A549 (cell line): Measurements from ENCODE around the gene ZNF358. TPM values are rescaled to one million over a fixed set of nuclear protein-coding genes. Genes with fewer than 3 reads are reported as not detected.
A peak's percentile ranks its signal among the peaks of the same experiment; 100 is the strongest.

Source experiments
- ATAC-seq, 2 experiments: fragments of 200-7000 bp in 1 of 2; fragments of >200 bp in 1 of 2; cut with Nextera tagmentation in 1 of 2; cut with Tn5 transposase in 1 of 2; 3 replicates each; pipeline versions ENCODE4 v1.8.0 to v1.9.1; 2018 to 2020; ENCODE audit warnings: mild to moderate bottlenecking in 1 of 2, moderate library complexity in 1 of 2
- CTCF ChIA-PET: fragments of 300-600 bp; sonication (Branson Sonifier 250); formaldehyde crosslinking; extraction: SDS; loops from one replicate; lab custom pipeline; 2021; ENCODE audit warnings: antibody characterized with exemption, inconsistent platforms; lab: Yijun Ruan, JAX
- POLR2A ChIA-PET: fragments of 350-600 bp; formaldehyde crosslinking; extraction: SDS; loops from one replicate; lab custom pipeline; 2021; ENCODE audit warnings: antibody characterized with exemption, inconsistent platforms; lab: Yijun Ruan, JAX
- DNase-seq, 2 experiments: peaks; one replicate each; pipeline versions ENCODE4 v3.0.0 to v3.0.0-alpha.2; 2011 to 2016; ENCODE audit warnings: low read depth in 1 of 2, low spot score in 1 of 2
- FAIRE-seq: peaks from 2 replicates; lab custom pipeline; 2011; peaks lifted over from hg19 to GRCh38; lab: Jason Lieb, UNC
- H3K27ac ChIP-seq, 2 experiments: fragments of >200 bp; sonication (Bioruptor Twin); formaldehyde crosslinking; 3 replicates each; pipeline ENCODE4 v1.5.1; 2016 to 2017
- H3K4me1 ChIP-seq: fragments of >200 bp; sonication (Bioruptor Twin); formaldehyde crosslinking; 3 replicates; pipeline ENCODE4 v1.6.1; 2016
- H3K4me2 ChIP-seq: fragments of >200 bp; sonication (Bioruptor Twin); formaldehyde crosslinking; 3 replicates; pipeline ENCODE4 v1.6.1; 2016
- H3K4me3 ChIP-seq: fragments of >200 bp; sonication (Bioruptor Twin); formaldehyde crosslinking; 3 replicates; pipeline ENCODE4 v1.5.1; 2016
- H3K9me3 ChIP-seq: fragments of >200 bp; sonication (Bioruptor Twin); formaldehyde crosslinking; 3 replicates; pipeline ENCODE4 v1.6.1; 2016
- BHLHE40 ChIP-seq: IDR thresholded peaks from 2 replicates; pipeline ENCODE4 v1.6.1; 2012; ENCODE audit warnings: low read depth, low read length, inconsistent platforms
- CBX8 ChIP-seq: fragments of 200-600 bp; sonication (generic); IDR thresholded peaks from 2 replicates; pipeline ENCODE4 v1.6.1; 2016
- CHD2 ChIP-seq: fragments of 150-350 bp; IDR thresholded peaks from 2 replicates; pipeline ENCODE4 v1.6.1; 2014; ENCODE audit warnings: low read length; ENCODE audit not compliant: partially characterized antibody
- CHD4 ChIP-seq: fragments of 200-600 bp; sonication (generic); IDR thresholded peaks from 2 replicates; pipeline ENCODE4 v1.6.1; 2016; ENCODE audit warnings: antibody characterized with exemption, mild to moderate bottlenecking, borderline replicate concordance
- EHMT2 ChIP-seq: fragments of 200-600 bp; sonication (generic); IDR thresholded peaks from 2 replicates; pipeline ENCODE4 v1.6.1; 2016; ENCODE audit warnings: antibody characterized with exemption, low read depth, mild to moderate bottlenecking, moderate library complexity
- FOSL2 ChIP-seq, 2 experiments: fragments of 450-650 bp in 1 of 2; fragments of >200 bp in 1 of 2; sonication (Bioruptor Twin) in 1 of 2; formaldehyde crosslinking; IDR thresholded peaks; 2 replicates each; pipeline versions ENCODE4 v1.5.0 to v1.6.1; 2016 to 2020; ENCODE audit warnings: mild to moderate bottlenecking in 1 of 2, moderate library complexity in 1 of 2
- FOXS1 ChIP-seq: fragments of 250-450 bp; sonication (Bioruptor Pico); IDR thresholded peaks from 2 replicates; pipeline ENCODE4 v1.5.0; 2020; ENCODE audit warnings: mild to moderate bottlenecking, moderate library complexity
- GATA3 ChIP-seq: IDR thresholded peaks from 2 replicates; pipeline ENCODE4 v1.6.1; 2012; ENCODE audit warnings: borderline replicate concordance
- HOXA7 ChIP-seq: fragments of 250-450 bp; sonication (Bioruptor Pico); IDR thresholded peaks from 2 replicates; pipeline ENCODE4 v1.5.0; 2020; ENCODE audit warnings: mild to moderate bottlenecking, moderate library complexity
- KDM1A ChIP-seq: fragments of 200-600 bp; sonication (generic); IDR thresholded peaks from 2 replicates; pipeline ENCODE4 v1.6.1; 2016; ENCODE audit warnings: low read depth, mild to moderate bottlenecking
- KDM5A ChIP-seq: fragments of 200-600 bp; sonication (generic); IDR thresholded peaks from 2 replicates; pipeline ENCODE4 v1.6.1; 2016; ENCODE audit warnings: antibody characterized with exemption, mild to moderate bottlenecking
- MAZ ChIP-seq: fragments of 150-350 bp; IDR thresholded peaks from 2 replicates; pipeline ENCODE4 v1.6.1; 2014; ENCODE audit warnings: antibody characterized with exemption, low read depth, low read length, borderline replicate concordance
- MYC ChIP-seq: IDR thresholded peaks from 2 replicates; pipeline ENCODE4 v1.6.1; 2012; ENCODE audit warnings: mild to moderate bottlenecking, inconsistent platforms, low read length, improper control_type of control experiment, borderline replicate concordance
- NFE2L2 ChIP-seq: fragments of 150-350 bp; conservative IDR thresholded peaks from 2 replicates; pipeline ENCODE4 v1.6.1; 2014; ENCODE audit warnings: low read length
- NPAS2 ChIP-seq: fragments of 250-450 bp; sonication (Bioruptor Pico); IDR thresholded peaks from 2 replicates; pipeline ENCODE4 v1.8.0; 2022; ENCODE audit warnings: mild to moderate bottlenecking, moderate library complexity, borderline replicate concordance
- NR3C1 ChIP-seq: fragments of >200 bp; sonication (Bioruptor Twin); formaldehyde crosslinking; IDR thresholded peaks from 3 replicates; pipeline ENCODE4 v1.6.1; 2017
- RAD21 ChIP-seq, 2 experiments: fragments of >200 bp in 1 of 2; sonication (Bioruptor Twin) in 1 of 2; formaldehyde crosslinking in 1 of 2; IDR thresholded peaks in 1 of 2; conservative IDR thresholded peaks in 1 of 2; 2 replicates in 1 of 2; 3 replicates in 1 of 2; pipeline ENCODE4 v1.6.1; 2012 to 2018; ENCODE audit warnings: inconsistent platforms in 1 of 2
- RARB ChIP-seq: fragments of 250-450 bp; sonication (Bioruptor Pico); IDR thresholded peaks from 2 replicates; pipeline ENCODE4 v1.8.0; 2021; ENCODE audit warnings: mild to moderate bottlenecking, moderate library complexity
- RNF2 ChIP-seq: fragments of 200-600 bp; sonication (generic); IDR thresholded peaks from 2 replicates; pipeline ENCODE4 v1.6.1; 2016; ENCODE audit warnings: low read depth, mild to moderate bottlenecking, antibody characterized with exemption, moderate library complexity, borderline replicate concordance
- SMC3 ChIP-seq: fragments of >200 bp; sonication (Bioruptor Twin); formaldehyde crosslinking; IDR thresholded peaks from 3 replicates; pipeline ENCODE4 v1.6.1; 2018; ENCODE audit warnings: inconsistent platforms
- SREBF2 ChIP-seq: fragments of 450-650 bp; IDR thresholded peaks from 2 replicates; pipeline ENCODE4 v1.6.1; 2014; ENCODE audit warnings: mild to moderate bottlenecking, moderate library complexity
- TP53 ChIP-seq: fragments of 250-450 bp; sonication (Bioruptor Pico); IDR thresholded peaks from 2 replicates; pipeline ENCODE4 v1.5.0; 2021; ENCODE audit warnings: mild to moderate bottlenecking, moderate library complexity
- ZC3H11A ChIP-seq: fragments of 450-650 bp; IDR thresholded peaks from 2 replicates; pipeline ENCODE4 v1.6.1; 2014; ENCODE audit warnings: antibody characterized with exemption, mild to moderate bottlenecking
- ZFP36 ChIP-seq: fragments of 450-650 bp; IDR thresholded peaks from 2 replicates; pipeline ENCODE4 v1.6.1; 2014; ENCODE audit warnings: borderline replicate concordance; ENCODE audit not compliant: partially characterized antibody
- ZNF302 ChIP-seq: fragments of 250-450 bp; sonication (Bioruptor Pico); IDR thresholded peaks from 2 replicates; pipeline ENCODE4 v1.9.0; 2021; ENCODE audit warnings: inconsistent platforms, mild to moderate bottlenecking, moderate library complexity
- ZSCAN20 ChIP-seq: fragments of 250-450 bp; sonication (Bioruptor Pico); IDR thresholded peaks from 2 replicates; pipeline ENCODE4 v1.8.0; 2022; ENCODE audit warnings: mild to moderate bottlenecking, moderate library complexity
- WGBS: methylation state at CpG from one replicate; pipeline ENCODE4 v1.1.6; 2017; ENCODE audit errors: missing lambda C conversion rate; 5-methylcytosine and 5-hydroxymethylcytosine counted together
- polyA plus RNA-seq, 4 experiments: library from polyadenylated mRNA; depleted of rRNA in 3 of 4; stranded (reverse); fragments of >200 nt; fragmentation: RNase III in 1 of 4; extraction: RNeasy Plus Mini Kit Qiagen cat#74134 plus additional on column Dnase treatment in 1 of 4; gene quantifications; 2 replicates in 3 of 4; 3 replicates in 1 of 4; pipeline ENCODE4 v1.2.3, GENCODE V29; 2011 to 2017
- TF ChIP-seq, protein P1 (sequence below): fragments of 150-350 bp; IDR thresholded peaks from 2 replicates; pipeline ENCODE4 v1.6.1; 2014; ENCODE audit warnings: low read depth, mild to moderate bottlenecking, low read length
- TF ChIP-seq, protein P2 (sequence below): fragments of >200 bp; sonication (Bioruptor Twin); formaldehyde crosslinking; IDR thresholded peaks from 3 replicates; pipeline ENCODE4 v1.5.1; 2016
- TF ChIP-seq, protein P3 (sequence below): IDR thresholded peaks from 2 replicates; pipeline ENCODE4 v1.6.1; 2012; ENCODE audit warnings: low read depth, borderline replicate concordance
- TF ChIP-seq, protein P4 (sequence below): IDR thresholded peaks from 2 replicates; pipeline ENCODE4 v1.6.1; 2012

ZNF358 gene
- polyA plus RNA-seq, 2 of the 4 experiments (the other 2 are of a cell fraction), result 9.5 to 14.0 TPM

DNA sequence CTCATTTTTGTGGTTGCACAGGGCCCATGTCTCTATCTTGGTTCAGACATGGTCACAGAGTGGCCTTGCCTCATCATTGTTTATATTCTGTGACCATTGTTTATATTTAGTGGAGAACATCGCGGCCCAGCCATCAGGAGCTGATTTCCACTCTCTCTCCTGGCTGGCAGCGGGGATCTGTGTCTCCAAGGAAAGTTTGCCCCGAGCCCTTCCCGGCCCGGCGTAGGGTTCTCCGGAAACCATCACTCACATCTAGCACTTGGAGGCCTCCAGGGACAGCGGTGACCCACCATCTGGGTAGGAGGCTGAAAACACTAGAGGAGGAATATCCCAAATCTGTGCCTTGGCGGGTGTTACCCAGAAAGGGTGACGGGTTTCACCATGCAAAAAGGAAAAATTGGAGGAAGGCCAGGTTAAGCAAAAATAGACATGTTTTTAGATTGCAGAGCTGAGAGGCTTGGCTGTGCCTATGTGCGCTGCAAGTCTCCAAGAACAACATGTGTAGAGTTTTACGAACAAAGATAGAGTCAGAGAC lies 726 bp upstream of the ZNF358 start:
- ATAC-seq (no peak), DNase-seq (no peak), FAIRE-seq (no peak)
- POLR2A ChIA-PET, result no interaction called here
- WGBS, result 92% methylated on average over 11 of the region's 13 CpGs
- TF ChIP-seq BHLHE40 (no peak), CHD2 (no peak), KDM5A (no peak), ZNF302 (CRISPR knock-in tag) (no peak), FOSL2 (IDR thresholded peaks at IDR 0.05) (no peak), FOSL2 (CRISPR knock-in tag; IDR thresholded peaks at IDR 0.05) (no peak), SREBF2 (no peak), HOXA7 (CRISPR knock-in tag) (no peak), ZC3H11A (no peak), RAD21 (conservative IDR thresholded peaks at IDR 0.05 in 1 of 2, IDR thresholded peaks at IDR 0.05 in 1 of 2) (no peak), CBX8 (no peak), MYC (no peak), GATA3 (no peak), ZFP36 (no peak), CHD4 (no peak)
- TF ChIP-seq, protein P1, sequence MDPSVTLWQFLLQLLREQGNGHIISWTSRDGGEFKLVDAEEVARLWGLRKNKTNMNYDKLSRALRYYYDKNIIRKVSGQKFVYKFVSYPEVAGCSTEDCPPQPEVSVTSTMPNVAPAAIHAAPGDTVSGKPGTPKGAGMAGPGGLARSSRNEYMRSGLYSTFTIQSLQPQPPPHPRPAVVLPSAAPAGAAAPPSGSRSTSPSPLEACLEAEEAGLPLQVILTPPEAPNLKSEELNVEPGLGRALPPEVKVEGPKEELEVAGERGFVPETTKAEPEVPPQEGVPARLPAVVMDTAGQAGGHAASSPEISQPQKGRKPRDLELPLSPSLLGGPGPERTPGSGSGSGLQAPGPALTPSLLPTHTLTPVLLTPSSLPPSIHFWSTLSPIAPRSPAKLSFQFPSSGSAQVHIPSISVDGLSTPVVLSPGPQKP, result no peak
- TF ChIP-seq, protein P2, sequence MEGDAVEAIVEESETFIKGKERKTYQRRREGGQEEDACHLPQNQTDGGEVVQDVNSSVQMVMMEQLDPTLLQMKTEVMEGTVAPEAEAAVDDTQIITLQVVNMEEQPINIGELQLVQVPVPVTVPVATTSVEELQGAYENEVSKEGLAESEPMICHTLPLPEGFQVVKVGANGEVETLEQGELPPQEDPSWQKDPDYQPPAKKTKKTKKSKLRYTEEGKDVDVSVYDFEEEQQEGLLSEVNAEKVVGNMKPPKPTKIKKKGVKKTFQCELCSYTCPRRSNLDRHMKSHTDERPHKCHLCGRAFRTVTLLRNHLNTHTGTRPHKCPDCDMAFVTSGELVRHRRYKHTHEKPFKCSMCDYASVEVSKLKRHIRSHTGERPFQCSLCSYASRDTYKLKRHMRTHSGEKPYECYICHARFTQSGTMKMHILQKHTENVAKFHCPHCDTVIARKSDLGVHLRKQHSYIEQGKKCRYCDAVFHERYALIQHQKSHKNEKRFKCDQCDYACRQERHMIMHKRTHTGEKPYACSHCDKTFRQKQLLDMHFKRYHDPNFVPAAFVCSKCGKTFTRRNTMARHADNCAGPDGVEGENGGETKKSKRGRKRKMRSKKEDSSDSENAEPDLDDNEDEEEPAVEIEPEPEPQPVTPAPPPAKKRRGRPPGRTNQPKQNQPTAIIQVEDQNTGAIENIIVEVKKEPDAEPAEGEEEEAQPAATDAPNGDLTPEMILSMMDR, result no peak
- TF ChIP-seq, protein P3, sequence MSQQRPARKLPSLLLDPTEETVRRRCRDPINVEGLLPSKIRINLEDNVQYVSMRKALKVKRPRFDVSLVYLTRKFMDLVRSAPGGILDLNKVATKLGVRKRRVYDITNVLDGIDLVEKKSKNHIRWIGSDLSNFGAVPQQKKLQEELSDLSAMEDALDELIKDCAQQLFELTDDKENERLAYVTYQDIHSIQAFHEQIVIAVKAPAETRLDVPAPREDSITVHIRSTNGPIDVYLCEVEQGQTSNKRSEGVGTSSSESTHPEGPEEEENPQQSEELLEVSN, result no peak
- H3K27ac ChIP-seq, result peak overlapping the region; percentile 78 to 99
- no peaks in the 10 kb centered on the region for H3K9me3 ChIP-seq
- peak overlapping the region; percentile 67 for H3K4me3 ChIP-seq
- CTCF ChIA-PET, result interaction anchor here (0.7 kb wide), 1 partner anchor 688 kb away, joined by 3 read pairs; no protein-coding TSS in a partner anchor
- peaks cover 7% of the 10 kb centered on the region for H3K4me1 ChIP-seq
- peak overlapping the region; percentile 82 for H3K4me2 ChIP-seq

DNA sequence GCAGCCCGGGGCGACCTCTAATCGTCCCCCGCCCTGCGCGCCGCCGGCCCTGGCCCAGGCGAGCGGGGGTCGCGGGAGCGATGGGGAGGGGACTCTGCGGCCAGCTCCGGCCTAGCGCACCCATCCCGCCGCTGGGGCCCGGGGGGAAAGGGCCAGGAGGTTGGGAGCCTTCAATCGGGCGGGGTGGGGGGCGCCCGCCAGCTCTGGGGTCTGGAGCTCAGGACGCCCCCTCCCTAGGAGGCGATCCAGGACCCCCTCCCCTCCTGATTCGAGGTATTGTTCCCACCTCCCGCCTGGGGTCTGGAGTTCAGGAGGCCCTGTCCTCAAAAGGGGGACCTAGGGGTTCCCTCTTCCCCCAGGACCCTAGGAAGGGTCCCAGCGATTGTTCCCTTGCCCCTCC lies 430 bp downstream of the ZNF358 start:
- Histone ChIP-seq H3K4me2 (peak overlapping the region; percentile 82), H3K4me1 (peaks cover 7% of the 10 kb centered on the region), H3K27ac (peak overlapping the region; percentile 78 to 99), H3K9me3 (no peaks in the 10 kb centered on the region), H3K4me3 (peak overlapping the region; percentile 67)
- no peak for DNase-seq
- POLR2A ChIA-PET, result no interaction called here
- no peak for ATAC-seq
- WGBS, result 56% methylated on average over 3 of the region's 28 CpGs
- CTCF ChIA-PET, result interaction anchor here (0.8 kb wide), 1 partner anchor 164 kb away, joined by 3 read pairs; the partner anchor contains the start of gene TRAPPC5
- FAIRE-seq, result no peak
- TF ChIP-seq FOSL2 (IDR thresholded peaks at IDR 0.05), result no peak
- TF ChIP-seq FOSL2 (CRISPR knock-in tag; IDR thresholded peaks at IDR 0.05), result no peak
- no peak for TF ChIP-seq FOXS1 (CRISPR knock-in tag)
- TF ChIP-seq CBX8, result no peak

DNA sequence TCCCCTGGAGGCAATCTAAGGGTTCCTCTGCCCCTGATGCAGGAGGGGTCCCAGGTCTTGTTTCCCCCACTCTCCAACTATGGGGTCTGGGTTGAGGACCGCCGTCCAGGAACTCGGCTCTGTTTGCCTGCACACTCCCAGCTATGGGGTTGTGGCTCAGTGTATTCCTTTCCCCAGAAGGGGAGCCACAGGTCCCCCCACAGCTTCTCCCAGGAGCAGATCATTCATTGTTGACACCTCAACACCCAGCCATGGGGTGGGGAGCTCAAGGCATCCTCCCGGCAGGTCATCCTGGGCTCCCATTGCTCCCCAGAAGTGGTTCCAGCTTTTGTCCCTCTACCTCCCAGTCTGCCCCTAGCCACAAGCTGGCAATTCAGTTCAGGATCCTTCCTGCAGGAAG lies 975 bp downstream of the ZNF358 start:
- H3K4me1 ChIP-seq, result peaks cover 9% of the 10 kb centered on the region
- peak overlapping the region; percentile 82 for H3K4me2 ChIP-seq
- DNase-seq (no peak), FAIRE-seq (no peak), ATAC-seq (0 out of 6 replicates have a peak, but pooled peaks have one; percentile 6 to 17)
- CTCF ChIA-PET, result interaction anchor here (0.6 to 1.4 kb wide), 3 partner anchors 9 to 164 kb away, joined by 3 to 4 read pairs (median 3); partner anchors contain the start of gene TRAPPC5
- peak overlapping the region; percentile 78 to 99 for H3K27ac ChIP-seq
- POLR2A ChIA-PET, result no interaction called here
- H3K4me3 ChIP-seq, result peak overlapping the region; percentile 67
- no peaks in the 10 kb centered on the region for H3K9me3 ChIP-seq
- WGBS, result 96% methylated on average over 4 of the region's 4 CpGs
- no peak for TF ChIP-seq SMC3
- TF ChIP-seq RAD21 (conservative IDR thresholded peaks at IDR 0.05 in 1 of 2, IDR thresholded peaks at IDR 0.05 in 1 of 2), result no peak
- no peak for TF ChIP-seq ZFP36
- no peak for TF ChIP-seq NFE2L2
- no peak for TF ChIP-seq EHMT2
- TF ChIP-seq RNF2, result no peak
- TF ChIP-seq KDM1A, result no peak
- TF ChIP-seq BHLHE40, result no peak
- no peak for TF ChIP-seq MAZ
- TF ChIP-seq RARB, result no peak
- no peak for TF ChIP-seq NPAS2
- no peak for TF ChIP-seq TP53 (CRISPR knock-in tag)
- no peak for TF ChIP-seq ZSCAN20
- no peak for TF ChIP-seq NR3C1
- TF ChIP-seq, protein P4, sequence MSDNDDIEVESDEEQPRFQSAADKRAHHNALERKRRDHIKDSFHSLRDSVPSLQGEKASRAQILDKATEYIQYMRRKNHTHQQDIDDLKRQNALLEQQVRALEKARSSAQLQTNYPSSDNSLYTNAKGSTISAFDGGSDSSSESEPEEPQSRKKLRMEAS, result no peak
